ENCODE results near the gene SERPINA12.

SERPINA12 gene

DNA sequence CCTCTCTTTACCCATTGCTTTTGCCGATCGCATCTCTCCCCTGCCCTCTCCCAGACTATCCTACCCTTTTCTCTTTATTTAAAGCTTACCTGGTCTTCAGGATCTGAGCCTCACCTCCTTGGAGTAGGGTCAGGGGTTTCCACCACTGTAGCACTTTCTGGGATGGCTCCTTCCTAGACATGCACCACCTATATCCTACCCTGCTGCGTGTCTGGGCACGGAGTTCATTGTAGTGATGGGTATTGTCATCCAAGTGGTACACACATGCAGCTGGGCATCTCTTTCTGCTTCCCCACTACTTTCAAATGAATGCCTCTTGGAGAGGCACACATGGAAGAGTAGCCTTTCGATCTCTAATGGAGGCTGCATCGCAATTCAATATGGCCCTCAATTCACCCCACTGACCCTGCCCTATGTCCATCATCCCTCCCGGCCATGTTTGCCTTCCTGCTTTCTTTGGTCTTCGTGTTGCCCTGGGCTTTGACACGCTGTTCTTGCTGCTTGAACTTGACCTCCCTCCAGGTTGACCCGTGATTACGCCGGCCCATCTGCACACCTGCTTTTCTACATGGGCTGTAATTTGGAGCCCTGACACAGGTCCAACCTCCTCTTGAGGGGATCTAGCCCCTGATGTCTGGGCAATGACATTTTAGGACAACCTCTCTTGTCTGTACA lies 67.6 kb downstream of the SERPINA12 start:
- no peaks in the 10 kb centered on the region for H3K27me3 ChIP-seq (ENCODE audit: control insufficient read depth, insufficient read depth, low read length, poor library complexity, severe bottlenecking)
- no peaks in the 10 kb centered on the region for H3K9me3 ChIP-seq (ENCODE audit: control insufficient read depth, low read length)
- no peak overlapping the region for H3K27ac ChIP-seq (ENCODE audit: insufficient read depth, low read depth, low read length, poor library complexity, severe bottlenecking)
- no peak overlapping the region for H3K4me3 ChIP-seq (ENCODE audit: insufficient read depth, low read depth, low read length)
- no peaks in the 10 kb centered on the region for H3K36me3 ChIP-seq (ENCODE audit: control insufficient read depth, insufficient read depth, low read length)
- no peaks in the 10 kb centered on the region for H3K4me1 ChIP-seq (ENCODE audit: control insufficient read depth, insufficient read depth, low read length)
- WGBS, 2 experiments, result 95% methylated on average over 12 of the region's 12 CpGs

DNA sequence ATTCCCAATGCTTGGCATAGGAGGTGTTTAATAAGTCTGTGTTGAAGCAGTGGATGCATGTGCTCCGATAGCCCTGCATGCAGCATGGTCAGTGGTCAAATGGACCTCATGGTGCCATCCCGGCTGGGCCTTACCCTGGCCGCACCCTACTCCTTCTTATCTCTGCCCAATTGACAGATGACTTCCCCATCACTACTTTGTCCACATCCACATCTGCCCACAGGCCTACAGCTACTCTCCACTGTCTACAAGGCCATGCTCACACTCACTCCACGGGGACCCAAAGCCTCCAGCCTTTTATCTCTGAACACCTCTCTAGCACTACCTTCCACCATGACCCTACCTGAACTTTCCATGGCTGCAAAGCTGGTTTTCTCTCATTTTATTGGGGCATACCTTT lies 68.1 kb downstream of the SERPINA12 start:
- WGBS, 2 experiments, result 95 to 96% methylated on average over 4 of the region's 4 CpGs
- no peak overlapping the region for H3K27ac ChIP-seq (ENCODE audit: insufficient read depth, low read depth, low read length, poor library complexity, severe bottlenecking)
- no peaks in the 10 kb centered on the region for H3K27me3 ChIP-seq (ENCODE audit: control insufficient read depth, insufficient read depth, low read length, poor library complexity, severe bottlenecking)
- no peaks in the 10 kb centered on the region for H3K9me3 ChIP-seq (ENCODE audit: control insufficient read depth, low read length)
- H3K36me3 ChIP-seq (ENCODE audit: control insufficient read depth, insufficient read depth, low read length), result no peaks in the 10 kb centered on the region
- H3K4me3 ChIP-seq (ENCODE audit: insufficient read depth, low read depth, low read length), result no peak overlapping the region
- H3K4me1 ChIP-seq (ENCODE audit: control insufficient read depth, insufficient read depth, low read length), result no peaks in the 10 kb centered on the region

DNA sequence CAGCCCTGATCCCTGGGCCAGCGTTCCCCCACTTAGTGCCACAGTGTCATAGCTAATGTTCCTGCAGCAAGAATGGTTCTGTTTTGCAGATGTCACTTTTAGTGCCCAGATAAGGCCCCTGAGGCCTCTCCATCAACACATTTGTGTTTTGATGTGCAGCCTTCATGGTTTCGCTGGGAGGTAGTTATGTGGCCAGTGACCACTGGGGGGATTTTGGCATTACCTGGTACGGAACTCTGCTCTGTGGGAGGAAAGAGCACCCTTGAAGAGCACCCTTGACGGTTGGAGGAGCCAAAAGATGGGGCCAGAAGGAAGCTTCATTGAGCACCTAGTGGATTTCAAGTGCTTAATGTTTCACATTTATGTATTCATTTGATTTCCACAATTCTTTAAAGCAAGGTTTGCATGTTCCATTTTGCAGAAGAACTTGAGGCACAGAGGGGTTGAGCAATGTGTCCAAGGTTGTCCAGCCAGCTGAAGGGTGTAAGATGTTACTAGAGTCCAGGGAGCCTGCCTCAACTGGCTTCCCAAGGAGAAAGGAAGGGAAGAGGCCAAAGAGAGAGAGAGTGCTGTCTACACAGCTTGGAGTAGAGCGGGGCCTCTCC lies 69.7 kb downstream of the SERPINA12 start:
- no peaks in the 10 kb centered on the region for H3K9me3 ChIP-seq (ENCODE audit: control insufficient read depth, low read length)
- 88% methylated on average over 5 of the region's 5 CpGs for WGBS, 2 experiments

More for the DNA sequence above, 69.7 kb downstream of the SERPINA12 start:
- Histone ChIP-seq H3K4me3 (ENCODE audit: insufficient read depth, low read depth, low read length) (no peak overlapping the region), H3K27ac (ENCODE audit: insufficient read depth, low read depth, low read length, poor library complexity, severe bottlenecking) (no peak overlapping the region), H3K27me3 (ENCODE audit: control insufficient read depth, insufficient read depth, low read length, poor library complexity, severe bottlenecking) (no peaks in the 10 kb centered on the region), H3K4me1 (ENCODE audit: control insufficient read depth, insufficient read depth, low read length) (no peaks in the 10 kb centered on the region), H3K36me3 (ENCODE audit: control insufficient read depth, insufficient read depth, low read length) (no peaks in the 10 kb centered on the region)

Measured in ectodermal cell (in vitro differentiated cells).